GM18511 (cell line): Measurements from ENCODE around the gene PHRF1.

Source experiments
- ATAC-seq: cut with Tn5 transposase; IDR thresholded peaks from one replicate; pipeline ENCODE4 v1.9.1; 2021; ENCODE audit warnings: mild to moderate bottlenecking, moderate library complexity; ENCODE audit not compliant: unreplicated experiment

Gene PHRF1

GRCh38 chr11:537622-538430 is 38.4 kb upstream of the PHRF1 start:
- ATAC-seq, result no peak

GRCh38 chr11:538431-539051 is 37.7 kb upstream of the PHRF1 start:
- ATAC-seq, result no peak

- ATAC-seq, result no peak
Measured at GRCh38 chr11:539971-540481, 36.2 kb upstream of the PHRF1 start.

DNA sequence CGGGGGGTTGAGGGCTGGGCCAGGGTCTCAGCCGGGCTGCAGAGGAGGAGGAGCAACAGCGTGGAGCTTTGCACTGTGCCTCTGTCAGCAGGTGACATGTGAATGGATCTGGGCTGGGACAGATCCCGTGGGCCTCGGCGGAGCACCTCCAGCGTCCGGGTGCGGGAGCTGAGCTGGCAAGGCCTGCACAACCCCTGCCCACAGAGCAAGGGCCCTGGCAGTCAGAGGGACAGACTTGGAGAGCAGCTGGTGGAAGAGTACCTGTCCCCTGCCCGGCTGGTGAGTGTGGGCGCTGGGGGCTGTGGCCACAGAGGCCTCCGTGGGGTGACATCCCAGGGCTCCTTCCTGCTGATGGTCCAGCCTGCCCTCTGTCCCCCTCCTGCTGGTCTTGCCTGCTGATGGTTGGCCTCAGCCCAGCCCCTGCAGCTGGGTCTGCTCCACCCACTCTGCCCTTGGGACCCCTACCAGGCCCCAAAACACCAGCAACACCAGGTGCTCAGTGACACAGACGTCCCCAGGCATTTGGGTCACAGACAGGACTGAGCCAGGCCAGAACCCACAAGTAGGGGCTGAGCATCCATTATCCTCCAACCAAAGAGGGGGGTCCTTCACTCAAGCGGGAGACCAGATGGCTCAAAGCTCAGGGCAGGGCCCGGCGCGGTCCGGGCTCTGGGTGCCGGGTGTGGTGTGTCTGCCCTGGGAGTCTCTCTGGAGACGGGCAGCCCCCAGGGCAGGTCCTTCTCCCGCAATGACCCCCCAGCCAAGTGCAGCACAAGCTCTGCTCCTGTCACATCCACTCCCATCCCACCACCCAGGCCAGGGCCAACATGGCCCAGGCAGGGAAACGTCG is 35.5 kb upstream of the PHRF1 start:
- ATAC-seq, result no peak

GRCh38 chr11:541433-541885 is 34.8 kb upstream of the PHRF1 start:
- no peak for ATAC-seq

GRCh38 chr11:544817-545166 is 31.5 kb upstream of the PHRF1 start:
- no peak for ATAC-seq

DNA sequence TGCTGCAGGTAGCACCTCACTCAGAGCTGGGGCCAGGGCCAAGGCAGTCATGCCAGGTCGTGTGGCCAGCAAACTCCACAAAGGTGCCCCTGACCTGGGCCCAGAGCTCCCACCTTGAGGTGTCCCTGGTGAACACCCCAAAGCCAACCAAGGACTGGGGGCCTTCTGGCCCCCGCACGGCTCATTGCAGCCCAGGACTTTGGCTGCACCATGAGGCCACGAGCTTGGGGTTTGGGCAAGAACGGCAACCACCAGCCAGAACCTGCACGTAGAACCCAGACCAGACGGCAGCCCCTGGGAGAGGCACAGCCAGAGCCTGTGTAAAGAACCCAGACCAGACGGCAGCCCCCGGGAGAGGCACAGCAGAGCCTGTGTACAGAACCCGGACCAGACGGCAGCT is 31.1 kb upstream of the PHRF1 start:
- ATAC-seq, result no peak

- ATAC-seq, result no peak
Measured at GRCh38 chr11:548700-549603, 27.3 kb upstream of the PHRF1 start.

DNA sequence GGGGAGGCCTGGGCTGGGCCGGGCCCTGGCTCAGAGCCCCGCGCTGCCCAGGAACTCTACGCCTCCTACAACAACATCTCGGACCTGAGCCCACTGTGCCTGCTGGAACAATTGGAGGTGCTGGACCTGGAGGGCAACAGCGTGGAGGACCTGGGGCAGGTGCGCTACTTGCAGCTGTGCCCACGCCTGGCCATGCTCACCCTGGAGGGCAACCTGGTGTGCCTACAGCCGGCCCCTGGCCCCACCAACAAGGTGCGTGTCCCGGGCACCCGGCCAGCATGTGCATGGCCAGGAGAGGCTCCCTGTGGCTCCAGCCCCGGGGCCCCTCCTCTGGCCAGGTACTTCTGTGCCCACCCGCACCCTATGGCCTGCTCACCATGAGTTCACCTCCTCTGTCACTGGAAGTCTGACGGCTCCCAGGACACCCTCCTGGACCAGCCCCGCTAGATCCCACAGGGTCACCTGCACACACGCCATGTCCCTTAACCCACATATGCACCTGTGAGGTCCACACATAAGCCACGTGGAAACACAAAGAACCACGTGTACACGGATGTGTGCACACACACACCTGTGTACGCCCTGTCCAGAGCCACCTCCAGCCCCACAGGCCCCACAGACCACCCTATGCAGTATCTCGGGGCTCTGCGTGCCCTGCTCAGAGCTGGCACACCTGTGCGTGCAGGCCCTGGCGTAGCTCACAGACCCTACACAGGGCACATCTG is 26.1 kb upstream of the PHRF1 start:
- ATAC-seq, result no peak

DNA sequence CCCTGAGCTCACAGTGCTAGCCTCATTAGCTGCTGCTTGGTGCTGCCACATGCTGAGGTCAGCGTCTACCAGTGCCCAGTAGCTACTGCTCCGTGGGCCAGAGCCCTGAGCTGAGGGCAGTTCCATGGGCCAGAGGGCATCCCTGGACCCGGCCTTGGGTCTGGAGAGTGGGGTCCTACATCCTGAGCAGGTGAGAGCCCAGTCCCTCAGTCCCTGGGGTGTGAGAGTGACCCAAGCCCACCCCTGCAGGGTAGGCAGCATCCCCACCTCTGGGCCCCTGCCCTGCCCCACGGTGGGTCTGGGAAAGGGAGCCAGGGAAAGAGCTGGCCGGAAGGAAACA is 25.6 kb upstream of the PHRF1 start:
- no peak for ATAC-seq

DNA sequence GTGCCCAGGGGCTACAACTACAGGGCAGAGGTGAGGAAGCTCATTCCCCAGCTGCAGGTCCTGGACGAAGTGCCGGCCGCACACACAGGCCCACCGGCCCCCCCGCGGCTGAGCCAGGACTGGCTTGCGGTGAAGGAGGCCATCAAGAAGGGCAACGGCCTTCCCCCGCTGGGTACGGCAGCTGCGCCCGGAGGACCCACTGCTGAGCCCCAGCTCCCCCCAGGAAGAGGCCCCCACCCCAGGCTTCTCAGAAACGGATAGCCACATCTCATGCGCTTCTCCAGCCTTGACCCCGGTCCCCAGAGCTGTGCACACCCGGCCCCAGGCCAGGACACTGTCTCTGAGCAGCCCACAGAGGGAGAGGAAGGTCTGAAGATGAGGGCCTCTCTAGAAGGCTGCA is 25.1 kb upstream of the PHRF1 start:
- ATAC-seq, result no peak

DNA sequence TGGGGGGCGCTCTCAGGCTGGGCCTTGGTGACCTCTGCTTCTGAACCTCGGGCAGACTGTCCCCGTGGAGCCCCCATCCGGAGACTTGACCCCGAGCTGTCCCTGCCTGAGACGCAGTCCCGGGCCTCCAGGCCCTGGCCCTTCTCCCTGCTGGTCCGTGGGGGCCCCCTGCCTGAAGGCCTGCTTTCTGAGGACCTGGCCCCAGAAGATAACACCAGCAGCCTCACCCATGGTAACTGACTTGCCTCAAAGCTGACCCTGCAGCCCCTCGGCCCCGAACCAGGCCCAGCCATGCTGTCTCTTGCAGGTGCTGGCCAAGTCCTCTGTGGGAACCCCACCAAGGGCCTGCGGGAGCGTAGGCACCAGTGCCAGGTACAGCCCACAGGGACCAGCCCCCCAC is 24.7 kb upstream of the PHRF1 start:
- ATAC-seq, result no peak

- ATAC-seq, result no peak
Measured at GRCh38 chr11:553083-553987, 22.9 kb upstream of the PHRF1 start.

DNA sequence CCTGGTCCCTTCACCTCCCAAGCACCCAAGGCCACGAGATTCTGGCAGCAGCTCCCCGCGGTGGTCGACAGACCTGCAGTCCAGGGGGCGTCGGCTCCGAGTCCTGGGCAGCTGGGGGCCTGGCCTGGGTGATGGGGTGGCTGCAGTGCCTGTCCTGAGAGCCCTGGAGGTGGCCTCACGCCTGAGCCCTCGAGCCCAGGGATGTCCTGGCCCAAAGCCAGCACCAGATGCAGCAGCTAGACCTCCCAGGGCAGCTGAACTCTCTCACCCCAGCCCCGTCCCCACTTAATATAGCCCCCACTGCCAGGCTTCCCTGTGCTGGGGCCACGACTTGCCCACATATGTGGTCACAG is 22.3 kb upstream of the PHRF1 start:
- ATAC-seq, result no peak

DNA sequence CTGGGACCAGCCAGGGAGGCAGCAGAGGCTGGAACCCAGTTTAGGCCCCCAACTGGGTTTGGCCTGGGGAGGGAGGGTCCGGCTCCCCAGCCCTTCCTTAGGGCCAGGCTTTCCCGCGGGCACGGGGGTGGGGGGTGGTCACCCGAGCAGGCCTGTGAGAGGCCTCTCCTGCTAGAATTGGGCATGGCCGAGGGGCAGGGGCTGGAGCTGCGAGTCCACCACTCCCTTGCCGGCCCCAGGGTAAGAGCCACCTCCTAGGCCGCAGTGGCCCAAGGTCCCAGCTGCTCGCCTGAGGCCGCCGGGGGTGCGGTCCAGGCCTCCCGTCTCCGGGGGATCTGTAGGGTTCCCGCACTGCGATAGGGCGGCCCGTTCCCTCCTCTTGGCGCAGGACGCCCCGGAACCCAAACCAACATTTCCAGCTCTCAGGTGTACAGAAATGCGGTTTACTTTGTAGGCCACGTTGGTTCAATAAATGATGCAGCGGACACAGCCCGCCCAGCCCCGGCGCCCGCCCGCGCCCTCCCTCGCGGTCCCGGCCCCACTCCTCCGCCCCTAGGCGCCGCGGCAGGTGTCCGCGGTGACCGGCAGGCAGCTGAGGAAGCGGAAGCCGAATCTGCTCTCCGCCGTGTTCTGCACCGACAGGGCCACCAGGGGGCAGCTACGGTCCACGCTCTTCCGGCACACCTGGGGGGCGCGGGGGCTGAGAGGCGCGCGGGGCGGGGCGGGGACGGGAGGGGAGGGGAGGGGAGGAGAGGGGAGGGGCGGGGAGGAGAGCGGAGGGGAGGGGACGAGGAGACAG is 21.6 kb upstream of the PHRF1 start:
- ATAC-seq, result no peak

DNA sequence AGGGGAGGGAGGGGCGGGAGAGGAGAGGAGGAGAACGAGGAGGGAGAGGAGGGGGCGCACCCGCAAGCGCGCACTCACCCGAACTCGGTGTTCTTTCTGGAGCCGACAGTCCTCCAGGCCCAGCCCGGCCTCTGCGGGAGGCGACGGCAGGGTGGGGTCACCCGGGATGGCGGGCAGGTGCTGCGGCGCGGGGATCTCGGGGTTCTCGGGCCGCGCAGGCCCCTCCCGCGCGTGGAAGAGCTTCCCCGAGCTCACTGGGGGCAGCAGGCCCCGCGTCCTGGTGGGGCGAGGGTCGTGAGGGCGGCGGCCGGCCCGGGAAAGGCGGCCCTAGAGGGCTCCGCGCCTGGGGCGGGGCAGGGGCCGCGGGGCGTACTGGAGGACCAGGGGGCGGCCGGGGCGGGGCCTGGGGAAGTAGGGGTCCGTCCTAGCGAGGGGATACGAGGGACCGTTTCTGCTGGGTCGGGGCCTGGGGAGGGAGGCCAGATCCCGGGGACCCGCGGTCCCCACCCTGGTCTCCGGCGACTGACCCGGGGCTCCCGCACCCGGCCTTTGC is 21.0 kb upstream of the PHRF1 start:
- no peak for ATAC-seq

DNA sequence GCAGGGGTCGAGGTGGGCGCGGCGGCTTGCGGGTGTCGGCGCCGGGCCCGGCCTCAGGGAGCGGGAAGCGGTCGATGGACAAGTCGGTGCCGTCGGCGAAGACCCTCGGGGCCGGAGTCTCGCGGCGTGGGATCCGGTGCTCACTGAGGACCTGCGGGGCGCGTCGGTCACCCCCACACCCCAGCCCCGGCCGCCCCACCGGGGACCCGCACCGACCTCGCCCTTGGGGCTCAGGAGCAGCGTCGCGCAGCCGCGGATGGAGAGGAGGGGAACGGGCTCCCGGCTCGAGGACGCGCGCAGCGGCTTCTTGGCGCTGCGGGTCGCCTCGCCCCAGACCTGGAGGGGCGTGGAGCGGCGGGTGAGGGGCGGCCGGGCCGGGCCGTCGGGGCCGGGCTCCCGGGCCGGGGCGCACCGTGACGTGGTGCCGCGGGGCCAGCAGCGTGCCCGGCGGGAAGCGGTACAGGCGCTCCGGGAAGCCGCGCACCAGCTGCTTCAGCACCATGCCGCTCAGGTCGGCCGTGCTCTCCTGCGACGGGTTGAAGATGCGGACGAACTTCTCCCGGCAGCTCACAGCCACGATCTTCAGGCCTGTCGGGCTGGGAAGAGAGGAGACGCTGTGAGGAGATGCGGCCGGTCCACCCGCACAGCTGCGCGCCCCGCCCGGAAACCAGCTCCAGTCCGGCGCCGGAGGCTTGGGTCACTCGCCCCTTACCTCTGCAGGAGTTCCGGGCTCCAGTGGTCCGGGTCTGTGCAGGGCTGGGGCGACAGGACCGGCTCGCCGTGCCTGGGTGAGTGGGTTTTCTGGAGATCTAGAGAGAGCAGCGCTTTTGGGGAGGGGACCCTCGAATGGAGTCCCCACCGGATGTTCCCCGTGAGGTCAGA is 20.2 kb upstream of the PHRF1 start:
- no peak for ATAC-seq
